ENCODE data around the gene OSBPL8. TPM values are rescaled to one million over a fixed set of nuclear protein-coding genes. Genes with fewer than 3 reads are reported as not detected.

The OSBPL8 gene
- total and polyA plus RNA-seq, 2 of the 8 experiments (the other 6 are each of a cell fraction or from before 2014, with no cell fraction given), result 10.9 to 81.1 TPM

GRCh38 chr12:76490763-76491162 is 68.8 kb downstream of the OSBPL8 start:
- Histone ChIP-seq H2AFZ (ENCODE audit: low read length) (no peak overlapping the region), H3K4ac (replicated peaks; ENCODE audit: insufficient read length, low read depth, low read length) (no peak overlapping the region), H2BK120ac (replicated peaks; ENCODE audit: low read depth, low read length) (no peak overlapping the region), H2BK20ac (ENCODE audit: low read length) (no peak overlapping the region), H2BK5ac (ENCODE audit: low read depth, low read length) (no peak overlapping the region), H3K79me2 (ENCODE audit: control insufficient read depth in 1 of 2, insufficient read depth in 2 of 2, low read length in 2 of 2) (peaks cover 0 to 7% of the 10 kb centered on the region in 2 experiments; a peak in 1 of 4 replicates), H2BK15ac (ENCODE audit: low read length) (no peak overlapping the region), H3K23ac (ENCODE audit: insufficient read length) (no peak overlapping the region), H3K14ac (ENCODE audit: insufficient read length) (no peak overlapping the region), H2BK12ac (ENCODE audit: low read depth, low read length) (no peak overlapping the region), H3K4me2 (ENCODE audit: insufficient read depth in 1 of 2, low read depth in 2 of 2, low read length in 2 of 2) (no peak overlapping the region), H3K18ac (ENCODE audit: extremely low read depth, low read length) (no peak overlapping the region), H4K5ac (ENCODE audit: insufficient read length, low read depth, low read length) (no peak overlapping the region), H3K4me3 (ENCODE audit: extremely low read depth in 1 of 4, insufficient read depth in 2 of 4, low read depth in 3 of 4, low read length in 4 of 4) (no peak overlapping the region), H3K4me1 (replicated peaks in 1 of 4; ENCODE audit: control insufficient read depth in 3 of 4, insufficient read depth in 4 of 4, low read length in 3 of 4) (no peaks in the 10 kb centered on the region), H3K9ac (replicated peaks in 1 of 4; ENCODE audit: extremely low read depth in 1 of 4, low read depth in 3 of 4, low read length in 3 of 4) (no peak overlapping the region), H2AK5ac (ENCODE audit: low read depth, low read length) (no peak overlapping the region), H4K91ac (replicated peaks; ENCODE audit: insufficient read length, low read length) (no peak overlapping the region), H3K36me3 (ENCODE audit: control insufficient read depth in 2 of 4, insufficient read depth in 4 of 4, low read length in 3 of 4) (peaks cover 0 to 3% (median 0%) of the 10 kb centered on the region in 4 experiments; a peak in 1 of 8 replicates), H3K56ac (replicated peaks; ENCODE audit: insufficient read length, low read depth, low read length) (no peak overlapping the region), H3K79me1 (ENCODE audit: low read depth, low read length) (no peaks in the 10 kb centered on the region), H3K27ac (ENCODE audit: low read depth, low read length) (no peak overlapping the region), H3K9me3 (ENCODE audit: insufficient read depth in 2 of 2, low read depth in 1 of 2, low read length in 1 of 2) (no peaks in the 10 kb centered on the region), H3K23me2 (ENCODE audit: low read depth, low read length) (no peaks in the 10 kb centered on the region), H4K8ac (ENCODE audit: extremely low read depth, insufficient read depth, low read length) (no peak overlapping the region), H4K20me1 (replicated peaks in 1 of 2; ENCODE audit: control insufficient read depth in 1 of 2, insufficient read depth in 2 of 2, low read length in 2 of 2) (peaks cover 0 to 7% of the 10 kb centered on the region in 2 experiments), H3K27me3 (replicated peaks in 1 of 4; ENCODE audit: control insufficient read depth in 3 of 4, extremely low read depth in 1 of 4, insufficient read depth in 3 of 4, low read length in 3 of 4) (no peaks in the 10 kb centered on the region)
- no peak for DNase-seq (ENCODE audit: low read depth in 1 of 2, low spot score in 2 of 2)
- no peak for TF ChIP-seq BRCA1 (IDR thresholded peaks at IDR 0.05; ENCODE audit: low read depth, low read length)
- CTCF ChIA-PET (ENCODE audit: partially characterized antibody), result interaction anchor here (0.6 kb wide), 1 partner anchor 1006 kb away, joined by 3 read pairs; no protein-coding TSS in a partner anchor
- WGBS, 2 experiments (ENCODE audit: extremely low coverage in 1 of 2, insufficient coverage in 1 of 2, insufficient read length in 1 of 2, insufficient replicate concordance in 2 of 2, low coverage in 1 of 2, low lambda C conversion rate in 2 of 2, missing lambda C conversion rate in 1 of 2), result 70% methylated on average over 2 of the region's 4 CpGs; no CpG with 5 or more reads in 1 of the 2 experiments
- FAIRE-seq, result no peak
- POLR2A ChIA-PET (ENCODE audit: partially characterized antibody), result no interaction called here

Measured in H1 (cell line).